GM20000 (cell line): Measurements from ENCODE around the gene AMH.

Experiments used
- DNase-seq: peaks from one replicate; pipeline ENCODE4 v3.0.0; 2012; ENCODE audit warnings: low spot score
- CTCF ChIP-seq: IDR thresholded peaks from 2 replicates; pipeline ENCODE4 v1.5.1; 2012; ENCODE audit warnings: mild to moderate bottlenecking, control low read depth; ENCODE audit errors: extremely low read depth, missing control alignments

AMH gene

GRCh38 chr19:2228157-2229030 lies 20.7 kb upstream of the AMH start:
- TF ChIP-seq CTCF = no peak

GRCh38 chr19:2229103-2230032 lies 19.8 kb upstream of the AMH start:
- no peak for TF ChIP-seq CTCF

More at GRCh38 chr19:2228157-2229030, 20.7 kb upstream of the AMH start:
- no peak for DNase-seq

GRCh38 chr19:2230033-2230531 lies 19.0 kb upstream of the AMH start:
- TF ChIP-seq CTCF = no peak
- no peak for DNase-seq

More at GRCh38 chr19:2229103-2230032, 19.8 kb upstream of the AMH start:
- DNase-seq = no peak

- no peak for TF ChIP-seq CTCF
- DNase-seq = no peak
These were observed 18.2 kb upstream of the AMH start for GRCh38 chr19:2230807-2231533.

- TF ChIP-seq CTCF = no peak
- DNase-seq = no peak
These were observed 17.4 kb upstream of the AMH start for GRCh38 chr19:2231621-2232221.

- no peak for DNase-seq
- no peak for TF ChIP-seq CTCF
These were observed 16.6 kb upstream of the AMH start for GRCh38 chr19:2232286-2233151.
